Cerebellar nuclear complex (tissue), 1 donor: Measurements from ENCODE around the gene PIBF1.
"Not testable (repeated sequence)": the region's sequence is repeated elsewhere in the genome, so short reads cannot be mapped to it uniquely, and the experiment has no call there.

Experiments used
- DNase-seq, 2 experiments: peaks; one replicate each; lab custom pipeline; 2025; lab: John Stamatoyannopoulos, UW

Gene PIBF1

GRCh38 chr13:73018336-73018735 lies 236.4 kb downstream of the PIBF1 start:
- no peak for DNase-seq

GRCh38 chr13:73025217-73026012 lies 243.5 kb downstream of the PIBF1 start:
- DNase-seq, result no peak

- no peak for DNase-seq
Observed at GRCh38 chr13:73034901-73035300, 253.0 kb downstream of the PIBF1 start.

GRCh38 chr13:73035660-73036059 lies 253.7 kb downstream of the PIBF1 start:
- DNase-seq, result no peak

GRCh38 chr13:73036566-73036965 lies 254.6 kb downstream of the PIBF1 start:
- DNase-seq, result no peak

- no peak for DNase-seq
Observed at GRCh38 chr13:73038064-73038463, 256.1 kb downstream of the PIBF1 start.

GRCh38 chr13:73039201-73040108 lies 257.5 kb downstream of the PIBF1 start:
- no peak for DNase-seq

GRCh38 chr13:73040484-73040883 lies 258.6 kb downstream of the PIBF1 start:
- no peak for DNase-seq

GRCh38 chr13:73040968-73041596 lies 259.1 kb downstream of the PIBF1 start:
- DNase-seq, result no peak

GRCh38 chr13:73045031-73045430 lies 263.1 kb downstream of the PIBF1 start:
- DNase-seq, result no peak

GRCh38 chr13:73048615-73049014 lies 266.7 kb downstream of the PIBF1 start:
- DNase-seq, result not testable (repeated sequence)

- no peak for DNase-seq
Observed at GRCh38 chr13:73054712-73055111, 272.8 kb downstream of the PIBF1 start.

GRCh38 chr13:73055813-73056564 lies 274.1 kb downstream of the PIBF1 start:
- DNase-seq, result no peak

GRCh38 chr13:73056565-73056962 lies 274.6 kb downstream of the PIBF1 start:
- no peak for DNase-seq

- DNase-seq, result no peak
Observed at GRCh38 chr13:73057284-73058063, 275.5 kb downstream of the PIBF1 start.

GRCh38 chr13:73058064-73058313 lies 276.1 kb downstream of the PIBF1 start:
- DNase-seq, result no peak

GRCh38 chr13:73058432-73058735 lies 276.5 kb downstream of the PIBF1 start:
- DNase-seq, result no peak

GRCh38 chr13:73058736-73059459 lies 277.0 kb downstream of the PIBF1 start, which contains the start of gene KLF5:
TSS of gene KLF5 (plus strand) at chr13:73059005. CDS start at chr13:73059328, 323 bp downstream.
- no peak for DNase-seq

- DNase-seq, result no peak
Observed at GRCh38 chr13:73059460-73060250, 277.7 kb downstream of the PIBF1 start.
